Body of pancreas (tissue), 4 donors: ENCODE measurements around the gene FLT1.

Experiments
- CTCF ChIP-seq, 7 experiments: fragments of 450-650 bp in 4 of 7; fragments of 200-600 bp in 3 of 7; sonication (generic) in 3 of 7; IDR thresholded peaks; one replicate each; pipeline ENCODE4 v1.5.1; 2016 to 2019; ENCODE audit warnings: antibody characterized with exemption in 7 of 7
- POLR2A ChIP-seq, 3 donors: fragments of 450-650 bp; IDR thresholded peaks; one replicate each; pipeline ENCODE4 v1.6.1; 2016; ENCODE audit warnings: antibody characterized with exemption in 3 of 3, mild to moderate bottlenecking in 2 of 3

GRCh38 chr13:28283600-28283999 is 211.3 kb downstream of the FLT1 start:
- TF ChIP-seq CTCF (IDR thresholded peaks at IDR 0.05) (no peak), POLR2A (IDR thresholded peaks at IDR 0.05) (no peak)
